RKO (cell line): ENCODE data around the gene NCOA5.
"Not testable (repeated sequence)": the region's sequence is repeated elsewhere in the genome, so short reads cannot be mapped to it uniquely, and the experiment has no call there.

ENCODE experiments used
- DNase-seq: peaks from one replicate; pipeline ENCODE4 v3.0.0-alpha.2; 2016; ENCODE audit warnings: low spot score

Gene NCOA5

DNA sequence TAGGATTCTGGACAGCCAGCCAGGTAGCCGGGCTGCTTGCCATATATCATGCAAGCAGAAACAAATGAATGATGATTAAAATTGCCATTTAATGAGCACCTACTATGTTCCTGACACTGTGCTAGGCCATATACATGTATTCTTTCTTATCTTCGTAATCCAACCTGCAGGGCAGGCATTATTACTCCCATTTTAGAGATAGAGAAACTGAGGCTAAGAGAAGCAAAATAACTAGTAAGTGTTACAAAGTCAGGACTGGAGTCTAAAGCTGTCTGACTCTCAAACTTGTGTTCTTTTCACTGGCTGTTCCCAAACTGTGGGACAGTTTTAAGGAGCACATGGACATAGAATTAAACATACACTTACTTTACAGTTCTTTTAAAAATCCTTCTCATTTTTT, 30.4 kb upstream of the NCOA5 start:
- DNase-seq: no peak

DNA sequence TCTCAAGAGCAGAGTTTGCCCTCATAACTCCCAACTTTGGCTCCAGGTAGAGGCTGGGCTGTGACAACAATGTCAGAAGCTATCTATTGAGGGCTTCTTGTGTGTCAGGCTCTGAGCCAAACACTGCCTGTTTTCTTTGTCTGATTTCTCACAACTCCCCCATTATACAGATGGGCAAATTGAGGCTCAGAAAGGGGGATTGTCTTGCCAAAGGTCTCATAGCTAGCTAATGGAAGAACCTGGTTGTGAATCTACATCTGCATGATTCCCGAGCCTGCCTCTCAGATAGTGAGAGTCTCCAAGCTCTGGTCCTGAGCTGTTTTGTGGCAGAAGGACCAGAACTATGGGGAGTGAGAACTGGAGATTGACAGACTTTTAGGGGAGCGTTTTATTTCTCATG, 29.8 kb upstream of the NCOA5 start:
- DNase-seq: no peak

- no peak for DNase-seq
Measured at GRCh38 chr20:46119028-46119546, 29.3 kb upstream of the NCOA5 start.

- peak; percentile 76 for DNase-seq
Measured at GRCh38 chr20:46118481-46119020, 28.8 kb upstream of the NCOA5 start.

GRCh38 chr20:46117704-46118467, 28.1 kb upstream of the NCOA5 start, which contains the start of gene CD40:
TSS of gene CD40 (plus strand) at chr20:46118314. CDS start at chr20:46118344, 30 bp downstream.
- DNase-seq: peak; percentile 93

DNA sequence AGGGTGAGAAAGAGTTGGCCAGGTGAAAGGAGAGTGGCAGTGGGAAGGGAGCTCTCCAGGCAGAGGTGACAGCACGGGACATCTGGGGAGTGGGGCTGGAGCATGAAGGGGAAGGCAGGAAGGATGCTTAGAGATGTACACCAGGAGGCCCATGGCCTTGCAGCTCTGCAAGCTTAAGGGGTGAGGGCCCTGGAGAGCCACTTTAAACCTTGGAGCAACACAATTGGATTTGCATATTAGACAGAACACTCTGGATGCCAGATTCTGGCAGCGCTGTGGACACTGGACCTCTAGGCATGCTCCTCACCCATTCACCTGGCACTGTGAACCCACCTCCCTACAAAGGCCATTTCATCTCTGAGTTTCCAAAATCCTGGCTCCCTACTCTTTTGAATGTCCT, 24.7 kb upstream of the NCOA5 start:
- DNase-seq: no peak

DNA sequence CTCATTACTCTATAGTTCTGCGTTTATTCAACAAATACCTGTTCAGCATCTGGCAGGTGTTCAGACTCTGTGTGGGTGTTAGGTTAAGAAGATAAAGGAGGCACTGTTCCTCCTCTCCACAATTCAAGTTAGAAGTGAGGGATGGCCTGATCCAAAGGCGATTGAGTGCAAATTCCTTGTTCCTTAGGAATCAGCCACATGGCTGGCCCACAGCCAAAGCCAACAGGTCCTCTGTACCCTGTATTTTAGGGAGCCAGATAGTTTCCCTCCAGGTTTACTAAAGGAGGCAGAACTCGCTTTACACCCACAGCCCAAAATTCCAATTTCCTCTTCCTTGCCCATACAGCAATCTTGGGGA, 23.3 kb upstream of the NCOA5 start:
- DNase-seq: no peak

DNA sequence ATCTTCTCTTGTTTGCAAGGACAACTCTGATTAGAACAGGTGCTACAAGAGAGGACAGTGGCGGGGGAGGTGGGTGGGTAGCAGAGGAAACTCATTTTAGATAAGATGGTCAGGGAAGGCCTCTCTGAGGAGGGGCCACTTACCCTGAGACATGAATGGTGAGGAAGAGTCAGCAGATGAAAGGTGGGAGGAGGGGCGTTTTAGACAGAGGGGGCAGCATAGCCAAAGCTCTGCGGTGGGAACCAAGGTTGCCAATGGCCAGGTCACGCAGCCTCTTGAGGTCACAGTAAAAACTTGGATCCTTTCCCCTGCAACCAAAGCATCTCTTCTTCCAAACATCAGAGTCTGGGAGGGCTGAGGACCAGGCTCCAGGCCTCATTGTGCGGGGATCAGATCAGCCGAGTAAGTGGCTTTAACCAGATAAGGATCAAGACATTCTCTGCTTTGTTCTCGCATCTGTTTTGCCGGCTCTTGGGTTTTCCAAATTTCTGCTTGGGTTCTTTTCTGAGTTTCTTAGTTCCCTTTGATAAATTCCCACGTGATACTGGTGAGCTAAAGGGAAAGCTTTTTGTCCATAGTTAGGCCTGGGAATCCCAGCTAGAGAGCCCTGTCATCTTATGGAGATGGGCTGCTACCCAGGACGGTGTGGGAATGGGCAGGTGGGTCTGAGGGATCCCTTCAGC, 22.8 kb upstream of the NCOA5 start:
- no peak for DNase-seq

- no peak for DNase-seq
Measured at GRCh38 chr20:46111836-46112212, 22.1 kb upstream of the NCOA5 start.

DNA sequence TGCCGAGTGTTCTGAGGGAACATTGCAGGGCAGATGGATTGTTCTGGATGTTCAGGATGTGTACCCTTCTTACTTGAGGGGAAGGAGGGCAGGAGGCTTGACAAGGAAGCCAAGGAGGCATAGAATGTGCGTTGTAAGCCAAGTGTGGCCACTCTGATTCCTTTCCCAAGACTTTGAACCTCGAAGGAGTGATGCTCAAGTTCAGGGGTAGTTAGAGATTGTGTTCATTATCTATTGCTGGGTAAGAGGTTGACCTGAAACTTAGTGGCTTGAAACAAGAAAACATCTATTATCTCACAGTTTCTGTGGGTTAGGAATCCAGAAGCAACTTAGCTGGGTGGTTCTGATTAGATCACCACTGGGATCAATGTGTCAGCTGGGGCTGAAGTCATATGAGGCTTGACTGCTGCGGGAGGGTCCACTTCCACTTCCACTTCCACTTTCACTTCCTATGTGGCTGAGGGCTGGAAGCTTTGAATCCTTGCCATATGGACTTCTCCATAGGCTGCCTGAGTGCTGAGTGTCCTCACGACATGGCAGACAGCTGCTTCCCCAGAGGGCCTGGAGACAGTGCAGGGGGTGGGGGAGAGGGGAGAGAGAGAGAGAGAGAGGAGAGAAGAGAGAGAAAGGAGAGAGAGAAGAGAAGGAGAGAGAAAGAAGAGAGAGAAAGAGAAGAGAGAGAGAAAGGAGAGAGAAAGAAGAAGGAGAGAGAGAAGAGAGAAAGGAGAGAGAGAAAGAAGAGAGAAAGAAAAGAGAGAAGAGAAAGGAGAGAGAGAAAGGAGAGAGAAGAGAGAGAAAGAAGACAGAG, 21.5 kb upstream of the NCOA5 start:
- no peak for DNase-seq

- DNase-seq: no peak
Measured at GRCh38 chr20:46108976-46109375, 19.2 kb upstream of the NCOA5 start.

GRCh38 chr20:46108435-46108841, 18.7 kb upstream of the NCOA5 start:
- no peak for DNase-seq

- no peak for DNase-seq
Measured at GRCh38 chr20:46107061-46107460, 17.3 kb upstream of the NCOA5 start.

GRCh38 chr20:46104262-46104661, 14.5 kb upstream of the NCOA5 start:
- DNase-seq: no peak

- DNase-seq: no peak
Measured at GRCh38 chr20:46102940-46103339, 13.2 kb upstream of the NCOA5 start.

- DNase-seq: no peak
Measured at GRCh38 chr20:46101957-46102356, 12.2 kb upstream of the NCOA5 start.

DNA sequence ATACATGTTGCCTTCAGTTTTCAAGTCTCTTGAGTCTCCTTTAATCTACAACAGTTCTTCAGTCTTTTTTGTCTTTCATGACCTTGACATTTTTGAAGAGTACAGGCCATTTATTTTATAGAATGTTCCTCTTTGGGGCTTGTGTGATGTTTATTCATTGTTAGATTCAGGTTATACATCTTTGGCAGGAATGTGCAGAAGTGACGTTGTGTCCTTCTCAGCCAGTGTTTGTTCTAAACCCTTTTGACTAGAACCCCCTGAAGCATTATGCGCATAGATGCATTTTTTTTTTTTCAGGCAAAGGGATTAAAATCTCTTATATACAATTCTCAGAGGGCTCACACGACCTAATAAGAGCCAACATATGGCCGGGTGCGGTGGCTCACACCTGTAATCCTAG, 11.2 kb upstream of the NCOA5 start:
- DNase-seq: no peak

- DNase-seq: not testable (repeated sequence)
Measured at GRCh38 chr20:46100444-46100843, 10.7 kb upstream of the NCOA5 start.

DNA sequence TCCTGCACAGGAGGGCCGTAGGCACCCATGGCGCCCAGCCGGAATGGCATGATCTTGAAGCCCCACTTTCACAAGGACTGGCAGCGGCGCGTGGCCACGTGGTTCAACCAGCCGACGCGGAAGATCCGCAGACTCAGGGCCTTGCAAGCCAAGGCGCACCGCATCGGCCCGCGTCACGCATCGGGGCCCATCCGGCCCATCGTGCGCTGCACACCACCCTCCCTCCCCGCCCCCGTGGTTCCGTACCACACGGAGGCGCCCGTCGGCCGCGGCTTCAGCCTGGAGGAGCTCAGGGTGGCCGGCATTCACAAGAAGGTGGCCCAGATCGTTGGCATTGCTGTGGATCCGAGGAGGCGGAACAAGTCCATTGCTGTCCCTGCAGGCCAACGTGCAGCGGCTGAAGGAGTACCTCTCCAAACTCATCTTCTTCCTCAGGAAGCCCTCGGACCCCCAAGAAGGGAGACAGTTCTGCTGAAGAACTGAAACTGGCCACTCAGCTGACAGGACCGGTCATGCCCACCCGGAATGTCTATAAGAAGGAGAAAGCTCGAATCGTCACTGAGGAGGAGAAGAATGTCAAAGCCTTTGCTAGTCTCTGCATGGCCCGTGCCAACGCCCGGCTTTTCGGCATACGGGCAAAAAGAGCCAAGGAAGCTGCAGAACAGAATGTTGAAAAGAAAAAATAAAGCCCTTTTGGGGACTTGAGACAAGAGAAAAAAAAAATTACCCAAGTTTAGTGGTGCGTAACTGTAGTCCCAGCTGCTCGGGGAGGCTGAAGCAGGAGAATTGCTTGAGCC, 9.9 kb upstream of the NCOA5 start:
- no peak for DNase-seq

DNA sequence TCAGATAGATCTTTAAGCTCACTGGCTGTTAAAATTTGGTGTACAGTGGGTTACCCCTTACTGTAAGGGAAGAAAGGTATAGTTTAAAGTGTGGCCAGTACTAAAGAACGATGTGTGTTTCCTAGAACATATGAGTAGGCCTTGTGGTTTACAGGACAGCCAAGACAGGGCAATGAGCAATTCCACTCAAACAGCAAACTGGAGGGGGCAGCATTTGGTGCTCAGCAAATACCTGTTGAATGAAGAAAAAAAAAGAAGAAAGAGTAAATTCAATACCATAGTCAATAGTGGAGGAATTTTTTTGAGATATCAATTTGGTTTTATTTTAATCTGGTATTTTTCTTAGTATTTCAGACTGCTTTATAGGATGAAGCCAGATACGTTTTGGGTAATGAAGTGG, 3.8 kb upstream of the NCOA5 start:
- no peak for DNase-seq
